ENCODE data around the gene WFDC10A.
"Not testable (repeated sequence)": the region's sequence is repeated elsewhere in the genome, so short reads cannot be mapped to it uniquely, and the experiment has no call there.

Gene WFDC10A

DNA sequence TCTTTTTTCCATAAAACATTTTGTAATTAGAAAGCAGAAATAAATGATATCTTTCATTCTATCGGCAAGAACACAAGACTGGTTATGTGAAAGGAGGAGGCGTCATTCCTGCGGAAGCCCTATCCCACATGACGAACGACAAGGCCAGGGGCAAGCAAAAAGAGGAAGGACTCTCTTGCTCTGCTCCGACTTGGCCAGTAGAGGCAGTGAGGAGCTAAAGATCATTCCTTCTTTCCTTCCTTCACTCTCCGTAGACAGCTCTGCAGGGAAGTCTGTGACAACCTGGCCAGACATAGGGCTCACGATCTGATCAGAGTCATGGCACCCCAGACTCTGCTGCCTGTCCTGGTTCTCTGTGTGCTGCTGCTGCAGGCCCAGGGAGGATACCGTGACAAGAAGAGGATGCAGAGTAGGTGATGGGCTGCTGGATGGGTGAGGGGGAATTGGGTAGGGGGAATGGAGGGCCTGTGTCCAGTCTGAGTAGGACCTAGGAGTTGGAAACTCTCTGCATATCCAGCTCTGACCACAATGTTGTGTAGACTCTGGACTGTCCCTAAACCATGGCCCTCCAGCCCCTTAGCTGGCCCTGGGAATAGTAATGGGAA lies at the start of gene WFDC10A:
Gene WFDC10A, plus strand, starts transcription at position 244 of the 605 bp plus-strand sequence. Its CDS starts 75 bp downstream, at position 319.
- DNase-seq (ENCODE audit: low read depth), result peak; percentile 81

DNA sequence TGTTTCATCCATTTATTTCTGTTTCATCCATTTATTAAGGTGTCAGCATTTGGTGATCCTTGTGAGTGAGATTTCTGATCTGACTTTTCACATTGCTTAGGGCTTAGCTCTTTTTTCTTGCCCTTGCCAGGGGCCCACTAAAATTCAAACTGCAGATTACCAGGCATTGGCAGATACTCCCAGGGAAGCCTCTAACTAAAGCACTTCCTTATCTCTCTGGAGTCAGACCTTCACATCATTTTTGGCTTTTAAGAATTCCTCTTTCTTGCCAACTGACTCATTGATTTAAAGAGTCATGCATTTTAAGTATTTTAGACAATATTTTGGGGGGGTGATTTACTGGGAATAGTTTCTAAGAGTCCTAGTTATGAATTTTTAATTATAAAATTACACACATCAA lies 47.8 kb upstream of the WFDC10A start:
- no peak for DNase-seq (ENCODE audit: low read depth)

DNA sequence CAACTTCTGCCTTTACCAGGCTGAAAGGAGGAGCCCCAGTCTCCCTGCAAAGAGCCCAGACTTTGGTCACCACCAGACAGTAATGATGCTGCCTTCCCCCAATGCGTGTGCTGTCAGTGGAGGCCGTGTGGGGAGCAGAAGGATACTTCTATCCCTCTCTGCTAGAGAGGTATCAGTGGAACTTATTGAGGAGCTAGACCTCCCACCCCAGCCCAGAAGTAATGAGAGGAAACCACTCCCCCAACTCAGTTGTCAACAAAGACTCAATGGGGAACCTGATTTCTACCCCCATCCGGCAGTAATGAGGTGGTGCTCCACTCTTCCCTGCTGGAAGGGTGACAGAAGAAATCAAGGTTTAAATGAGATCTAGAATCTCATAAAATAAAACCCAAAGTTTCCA lies 46.0 kb upstream of the WFDC10A start:
- no peak for DNase-seq (ENCODE audit: low read depth)

DNA sequence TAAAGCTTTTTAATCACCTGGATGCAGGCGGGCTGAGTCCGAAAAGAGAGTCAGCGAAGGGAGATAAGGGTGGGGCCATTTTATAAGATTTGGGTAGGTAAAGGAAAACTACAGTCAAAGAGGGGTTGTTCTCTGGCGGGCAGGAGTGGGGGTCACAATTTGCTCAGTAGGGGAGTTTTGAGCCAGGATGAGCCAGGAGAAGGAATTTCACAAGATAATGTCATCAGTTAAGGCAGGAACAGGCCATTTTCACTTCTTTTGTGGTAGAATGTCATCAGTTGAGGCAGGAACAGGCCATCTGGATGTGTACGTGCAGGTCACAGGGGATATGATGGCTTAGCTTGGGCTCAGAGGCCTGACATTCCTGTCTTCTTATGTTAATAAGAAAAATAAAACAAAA lies 45.2 kb upstream of the WFDC10A start:
- DNase-seq (ENCODE audit: low read depth), result not testable (repeated sequence)

DNA sequence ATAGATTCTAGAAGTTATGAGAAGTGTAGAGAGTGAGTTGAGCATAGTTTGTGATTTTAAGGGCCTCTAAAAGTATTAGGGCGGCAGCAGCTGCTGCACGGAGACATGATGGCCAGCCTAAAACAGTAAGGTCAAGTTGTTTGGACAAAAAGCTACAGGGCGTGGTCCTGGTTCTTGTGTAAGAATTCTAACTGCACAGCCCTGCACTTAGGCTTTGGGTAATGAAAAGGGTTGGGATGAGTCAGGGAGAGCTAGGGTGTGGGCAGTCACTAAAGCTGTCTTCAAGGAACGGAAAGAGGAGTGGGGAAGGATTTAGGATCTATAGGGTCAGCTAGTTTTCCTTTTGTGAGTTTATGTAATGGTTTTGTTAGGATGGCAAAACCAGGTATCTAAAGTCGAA lies 43.6 kb upstream of the WFDC10A start:
- not testable (repeated sequence) for DNase-seq (ENCODE audit: low read depth)

DNA sequence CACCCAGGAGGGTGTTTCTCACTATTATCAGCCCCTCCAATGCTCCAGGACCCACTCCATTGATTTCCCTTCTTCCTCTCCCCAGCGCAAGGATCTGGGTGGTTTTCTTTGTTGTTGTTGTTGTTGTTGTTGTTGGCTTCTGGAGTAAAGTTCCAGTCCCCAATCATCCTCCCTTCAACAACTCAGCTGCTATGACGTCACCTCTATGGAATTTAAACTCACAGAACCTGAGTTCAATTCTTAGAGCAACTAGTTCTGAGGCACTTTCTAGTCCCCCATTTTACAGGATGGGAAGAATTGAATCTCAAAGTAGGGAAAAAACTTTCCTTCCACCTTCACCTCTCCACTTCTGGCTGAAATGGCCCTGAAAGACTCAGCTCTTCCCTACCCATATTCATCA lies 40.7 kb upstream of the WFDC10A start:
- DNase-seq (ENCODE audit: low read depth), result peak; percentile 50

DNA sequence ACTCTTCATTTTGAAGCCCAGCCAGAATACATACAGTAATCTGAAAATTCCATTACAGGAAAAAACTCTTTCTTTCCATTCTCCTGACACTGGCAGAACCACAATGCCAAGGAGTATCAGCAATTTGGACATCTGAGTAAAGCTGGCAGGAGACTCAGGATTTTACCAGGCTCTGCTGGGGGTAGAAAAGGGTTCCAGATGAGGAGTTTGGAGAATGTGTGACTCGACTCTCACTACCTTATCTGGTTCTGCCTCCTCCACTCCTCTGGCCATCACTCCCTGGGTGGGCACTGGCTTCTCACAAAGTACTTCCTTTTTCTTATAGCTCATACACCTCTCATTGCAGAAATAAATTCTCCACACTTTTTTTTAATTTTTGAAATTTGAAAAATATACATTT lies 39.8 kb upstream of the WFDC10A start:
- no peak for DNase-seq (ENCODE audit: low read depth)

DNA sequence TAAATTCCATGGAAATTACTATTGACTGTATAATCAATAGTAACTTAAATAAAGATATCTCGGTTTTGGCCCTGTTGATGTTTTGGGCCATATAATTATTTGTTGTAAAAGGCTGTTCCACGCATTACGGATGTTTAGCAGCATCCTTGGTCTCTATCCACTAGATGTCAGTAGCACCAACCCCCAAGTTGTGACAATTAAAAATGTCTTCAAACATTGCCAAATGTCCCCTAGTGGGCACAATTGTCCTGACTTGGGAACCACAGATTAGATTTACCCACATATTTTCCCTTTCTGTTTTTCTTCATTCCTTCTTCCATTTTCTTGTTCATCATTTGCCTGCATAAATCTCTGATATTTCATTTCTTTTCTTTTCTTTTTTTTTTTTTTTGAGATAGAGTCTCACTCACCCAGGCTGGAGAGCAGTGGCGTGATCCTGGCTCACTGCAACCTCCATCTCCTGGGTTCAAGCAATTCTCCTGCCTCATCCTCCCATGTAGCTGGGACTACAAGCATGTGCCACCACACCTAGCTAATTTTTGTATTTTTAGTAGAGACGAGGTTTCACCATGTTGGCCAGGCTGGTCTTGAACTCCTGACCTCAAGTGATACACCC lies 36.9 kb upstream of the WFDC10A start:
- DNase-seq (ENCODE audit: low read depth), result peak; percentile 85

DNA sequence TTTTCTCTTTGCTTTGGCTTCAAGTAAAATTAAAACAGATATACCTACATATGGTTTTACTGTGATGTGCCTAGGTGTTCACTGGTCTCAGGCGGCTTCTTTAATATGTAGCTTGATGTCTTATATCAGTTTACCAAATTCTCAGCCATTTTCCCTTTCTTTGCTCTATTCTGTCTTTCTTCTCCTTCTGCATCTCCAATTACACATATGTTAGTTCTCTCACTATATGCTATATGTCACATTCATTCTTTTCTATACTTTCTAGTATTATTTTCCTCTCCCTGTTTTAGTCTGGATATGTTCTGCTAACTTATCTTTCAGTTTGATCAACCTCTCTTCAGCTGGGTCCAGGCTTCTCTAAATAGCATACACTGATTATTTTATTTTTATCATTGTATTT lies 36.0 kb upstream of the WFDC10A start:
- no peak for DNase-seq (ENCODE audit: low read depth)

DNA sequence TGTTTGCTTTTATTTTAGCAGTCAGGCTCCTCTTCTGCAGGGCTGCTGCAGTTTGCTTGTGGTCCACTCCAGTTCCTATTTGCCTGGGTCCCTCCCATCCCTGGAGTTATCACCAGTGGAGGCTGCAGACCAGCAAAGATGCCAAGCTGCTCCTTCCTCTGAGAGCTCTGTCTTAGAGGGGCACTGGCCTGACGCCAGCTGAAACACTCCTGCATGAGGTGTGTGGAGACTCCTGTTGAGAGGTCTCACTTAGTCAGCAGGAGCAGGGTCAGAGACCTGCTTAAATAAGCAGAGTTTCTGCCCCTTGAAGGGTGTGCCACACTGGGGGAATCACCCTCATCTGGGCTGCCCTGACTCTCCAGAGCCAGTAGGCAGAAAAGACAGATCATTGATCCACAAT lies 34.3 kb upstream of the WFDC10A start:
- DNase-seq (ENCODE audit: low read depth), result no peak

DNA sequence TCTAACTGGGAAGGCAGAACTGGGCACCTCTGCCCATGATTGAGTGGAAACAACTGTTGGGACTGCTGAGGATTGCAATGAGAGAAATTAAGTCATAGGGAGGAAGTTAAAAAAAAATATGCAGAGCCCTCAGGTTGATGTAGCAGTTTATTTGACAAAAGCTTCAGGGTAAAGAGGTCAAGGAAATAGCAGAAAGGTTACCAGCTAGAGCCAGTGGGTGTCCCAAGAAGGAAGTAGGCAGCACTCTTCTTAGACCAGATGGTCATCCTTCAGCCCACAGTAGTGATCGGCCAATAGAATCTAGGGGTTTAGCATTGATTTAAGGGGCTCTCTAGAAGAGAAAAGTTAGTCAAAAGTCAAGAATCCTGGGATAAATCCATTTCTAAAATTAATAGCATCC lies 21.7 kb upstream of the WFDC10A start:
- no peak for DNase-seq (ENCODE audit: low read depth)

DNA sequence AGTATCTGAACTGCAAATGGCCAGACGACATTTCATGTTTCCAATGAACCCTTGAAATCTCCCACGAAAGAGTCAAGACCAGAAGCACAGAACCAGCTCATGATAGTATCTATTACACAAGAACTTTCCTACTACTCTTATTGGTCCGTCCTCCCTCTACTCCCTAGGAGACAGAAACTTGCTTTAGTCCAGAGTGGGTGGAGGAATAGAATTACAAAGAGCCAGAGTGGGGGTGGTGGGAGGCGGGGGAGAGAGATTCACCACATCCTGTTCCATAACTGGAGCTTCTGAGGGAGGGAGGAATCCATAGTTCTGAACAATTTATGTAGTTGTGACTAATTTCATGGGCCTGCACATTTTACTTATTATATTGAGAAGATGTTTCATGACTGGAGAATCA lies 18.5 kb upstream of the WFDC10A start:
- peak; percentile 85 for DNase-seq (ENCODE audit: low read depth)

DNA sequence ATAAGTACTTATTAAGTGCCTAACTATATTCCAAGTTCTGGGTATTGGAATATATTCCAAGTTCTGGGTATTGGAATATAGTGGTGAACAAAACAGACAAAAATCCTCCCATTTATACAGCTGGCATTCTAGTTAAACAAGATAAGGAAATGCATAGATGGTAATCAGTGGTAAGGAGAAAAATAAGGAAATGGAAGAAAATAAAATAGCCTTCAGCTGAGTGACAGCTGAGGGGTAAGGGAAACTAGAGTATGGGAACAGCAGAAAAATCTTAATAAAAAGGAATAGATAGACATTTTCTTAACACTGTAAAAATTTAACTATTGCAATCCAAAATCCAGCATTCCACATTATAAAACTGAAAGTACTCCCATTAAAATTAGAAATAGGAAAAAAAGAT lies 17.2 kb upstream of the WFDC10A start:
- no peak for DNase-seq (ENCODE audit: low read depth)

DNA sequence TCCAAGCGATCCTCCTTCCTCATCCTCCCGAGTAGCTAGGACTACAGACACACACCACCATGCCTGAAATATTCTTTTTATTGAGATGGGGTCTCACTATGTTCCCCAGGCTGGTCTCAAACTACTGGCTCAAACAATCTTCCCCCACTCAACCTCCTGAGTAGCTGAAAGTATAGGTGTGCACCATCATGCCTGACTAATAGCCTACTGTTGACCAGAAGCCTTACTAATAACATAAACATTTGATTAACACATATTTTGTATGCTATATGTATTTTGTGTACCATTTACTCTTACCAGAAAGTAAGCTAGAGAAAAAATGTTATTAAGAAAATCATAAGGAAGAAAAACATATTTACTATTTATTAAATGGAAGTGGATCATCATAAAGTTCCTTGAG lies 11.9 kb upstream of the WFDC10A start:
- DNase-seq (ENCODE audit: low read depth), result no peak

DNA sequence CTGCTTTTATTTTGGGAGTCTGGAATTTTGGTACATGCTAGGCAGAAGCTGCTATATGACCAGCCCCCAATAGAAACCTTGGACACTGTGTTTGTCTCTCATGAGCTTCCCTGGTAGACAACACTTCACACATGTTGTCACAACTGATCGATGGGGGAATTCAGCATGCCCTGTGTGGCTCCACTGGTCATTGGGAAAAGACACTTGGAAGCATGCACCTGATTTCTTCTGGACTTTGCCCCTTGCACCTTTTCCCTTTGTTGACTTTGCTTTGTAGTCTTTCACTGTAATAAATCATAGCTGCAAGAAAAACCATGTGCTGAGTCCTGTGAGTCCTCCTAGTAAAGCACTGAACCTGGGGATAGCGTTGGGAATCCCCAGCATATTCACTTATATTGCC lies 7.9 kb upstream of the WFDC10A start:
- DNase-seq (ENCODE audit: low read depth), result no peak

DNA sequence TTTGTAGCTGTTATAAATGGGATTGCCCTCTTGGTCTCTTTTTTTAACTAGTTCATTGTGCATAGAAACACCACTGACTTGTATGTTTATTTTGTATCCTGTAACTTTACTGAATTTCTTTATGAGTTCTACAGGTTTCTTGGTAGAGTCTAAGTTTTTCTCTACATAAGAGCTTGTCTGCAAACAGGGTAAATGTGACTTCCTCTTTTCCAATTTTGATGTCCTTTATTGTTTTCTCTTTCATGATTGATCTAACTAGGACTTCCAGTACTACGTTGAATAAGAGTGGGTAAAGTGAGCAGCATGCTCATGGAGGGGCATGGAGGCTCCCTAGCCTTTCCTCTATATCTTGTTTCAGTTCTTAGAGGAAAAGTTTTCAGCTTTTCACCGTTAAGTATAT lies 3.0 kb upstream of the WFDC10A start:
- no peak for DNase-seq (ENCODE audit: low read depth)

DNA sequence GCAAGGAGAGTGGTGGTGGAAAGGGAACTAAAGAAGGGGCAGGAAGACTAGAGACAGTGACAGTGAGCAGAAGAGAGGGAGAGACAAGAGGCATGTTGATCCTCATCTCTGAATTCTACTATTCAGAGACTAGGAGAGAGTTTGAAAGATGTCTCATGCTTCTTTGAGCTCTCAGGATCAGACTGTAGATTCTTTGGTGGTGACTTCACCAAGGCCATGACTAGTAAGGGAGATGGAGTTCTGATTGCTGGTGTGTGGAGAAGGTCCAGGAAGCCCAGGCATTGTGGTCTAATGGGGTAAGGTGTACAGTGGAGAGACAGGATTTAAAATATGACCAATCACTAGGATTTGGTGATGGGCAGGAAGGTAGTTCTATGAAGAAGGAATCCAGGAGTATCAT lies 832 bp downstream of the WFDC10A start:
- peak; percentile 45 for DNase-seq (ENCODE audit: low read depth)

DNA sequence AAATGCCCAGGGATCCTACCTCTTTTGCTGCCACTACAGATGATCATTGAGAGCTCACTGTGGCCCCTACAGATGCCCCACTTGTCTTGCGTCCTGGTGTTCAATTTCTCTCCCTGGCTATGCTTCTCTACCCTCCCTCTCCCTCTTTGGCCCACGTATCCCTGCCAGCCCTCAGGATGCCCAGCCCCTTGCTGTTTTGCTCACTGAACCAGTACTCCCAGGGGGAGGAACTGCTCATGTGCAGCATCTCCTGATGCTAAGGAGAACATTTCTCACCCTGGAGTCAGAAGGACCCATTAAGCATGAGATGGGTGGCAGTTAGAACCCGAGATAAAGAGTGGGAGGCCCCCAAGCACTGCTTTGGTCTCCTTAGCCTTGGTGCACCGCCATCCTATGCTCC lies 1.6 kb downstream of the WFDC10A start, which contains the start of gene WFDC9:
Gene WFDC9, minus strand, starts transcription at position 101 of the 400 bp plus-strand sequence. CDS start 21,103 bp downstream, outside the sequence.
- no peak for DNase-seq (ENCODE audit: low read depth)

DNA sequence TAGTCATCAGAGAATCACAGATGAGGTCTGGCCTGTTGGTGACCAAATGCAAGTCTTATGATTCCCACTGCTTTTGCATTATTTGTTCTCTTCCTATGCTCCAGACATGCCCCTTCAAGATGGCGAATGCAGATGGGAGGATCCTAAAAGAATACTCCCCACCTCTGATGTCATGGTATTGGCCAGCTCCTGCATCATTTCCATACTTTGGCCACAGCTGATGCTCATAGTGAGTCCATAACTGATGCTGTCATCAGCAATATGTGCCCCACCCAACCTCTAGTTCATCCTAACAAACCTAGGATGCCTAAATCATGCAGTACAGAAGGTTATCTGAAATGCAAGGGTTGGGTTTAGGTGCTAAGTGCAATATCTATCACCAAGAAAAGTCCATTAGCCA lies 7.0 kb downstream of the WFDC10A start:
- no peak for DNase-seq (ENCODE audit: low read depth)

DNA sequence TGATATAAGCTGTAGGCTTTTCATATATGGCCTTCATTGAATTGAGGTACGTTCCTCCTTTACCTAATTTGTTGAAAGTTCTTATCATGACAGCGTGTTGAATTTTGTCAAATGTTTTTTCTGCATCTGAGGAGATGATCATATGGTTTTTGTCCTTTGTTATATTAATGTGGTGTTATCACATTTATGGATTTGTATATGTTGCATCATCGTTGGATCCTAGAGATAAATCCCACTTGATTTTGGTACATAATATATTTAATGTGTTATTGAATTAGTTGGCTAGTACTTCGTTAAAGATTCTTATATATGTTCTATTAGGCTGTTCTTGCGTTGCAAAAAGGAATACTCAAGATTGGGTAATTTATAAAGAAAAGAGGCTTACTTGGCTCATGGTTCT lies 10.1 kb downstream of the WFDC10A start:
- DNase-seq (ENCODE audit: low read depth), result no peak

DNA sequence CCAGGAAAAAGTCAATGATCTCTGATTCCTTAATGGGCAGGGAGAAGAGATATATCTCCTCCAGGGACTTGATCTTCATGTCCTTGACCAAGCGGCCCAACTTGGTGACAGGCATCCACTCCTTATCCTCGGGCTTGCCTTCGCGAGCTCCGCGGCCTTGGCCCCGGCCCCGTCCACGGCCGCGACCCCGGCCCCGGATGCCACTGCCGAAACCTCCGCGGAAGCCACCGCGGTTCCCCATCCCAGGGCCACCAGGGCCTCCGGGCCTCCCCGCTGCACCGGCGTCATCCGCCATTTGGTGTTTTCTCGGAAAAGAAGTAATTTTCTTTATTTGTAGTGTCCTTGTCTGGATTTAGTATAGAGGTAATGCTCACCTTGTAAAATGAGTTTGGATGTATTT lies 11.5 kb downstream of the WFDC10A start:
- not testable (repeated sequence) for DNase-seq (ENCODE audit: low read depth)

DNA sequence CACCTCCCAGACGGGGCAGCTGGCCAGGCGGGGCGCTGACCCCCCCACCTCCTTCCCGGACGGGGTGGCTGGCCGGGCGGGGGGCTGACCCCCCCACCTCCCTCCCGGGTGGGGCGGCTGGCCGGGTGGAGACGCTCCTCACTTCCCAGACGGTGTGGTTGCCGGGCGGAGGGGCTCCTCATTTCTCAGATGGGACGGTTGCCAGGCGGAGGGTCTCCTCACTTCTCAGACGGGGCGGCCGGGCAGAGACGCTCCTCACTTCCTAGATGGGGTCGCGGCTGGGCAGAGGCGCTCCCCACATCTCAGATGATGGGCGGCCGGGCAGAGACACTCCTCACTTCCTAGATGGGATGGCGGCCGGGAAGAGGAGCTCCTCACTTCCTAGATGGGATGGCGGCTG lies 16.3 kb downstream of the WFDC10A start:
- DNase-seq (ENCODE audit: low read depth), result not testable (repeated sequence)

DNA sequence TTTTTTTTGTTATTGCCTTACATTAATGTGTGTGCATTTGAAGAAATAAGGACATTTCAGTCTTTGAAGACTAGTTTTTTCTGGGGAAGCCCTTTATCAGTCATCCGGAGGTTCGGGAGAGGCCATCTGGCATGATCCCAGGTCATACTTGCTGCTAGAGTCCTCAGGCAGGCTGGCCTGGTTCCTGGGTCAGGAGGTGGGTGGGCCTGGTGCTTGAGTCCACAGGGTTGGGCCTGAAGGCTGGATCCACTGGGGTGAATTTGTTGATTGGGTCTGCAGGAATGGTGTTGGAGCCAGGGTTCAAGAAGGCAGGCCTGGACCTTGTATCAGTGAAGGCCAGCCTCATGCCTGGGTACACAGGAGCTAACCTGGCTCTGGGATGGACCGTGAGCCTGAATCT lies 17.3 kb downstream of the WFDC10A start:
- DNase-seq (ENCODE audit: low read depth), result no peak

DNA sequence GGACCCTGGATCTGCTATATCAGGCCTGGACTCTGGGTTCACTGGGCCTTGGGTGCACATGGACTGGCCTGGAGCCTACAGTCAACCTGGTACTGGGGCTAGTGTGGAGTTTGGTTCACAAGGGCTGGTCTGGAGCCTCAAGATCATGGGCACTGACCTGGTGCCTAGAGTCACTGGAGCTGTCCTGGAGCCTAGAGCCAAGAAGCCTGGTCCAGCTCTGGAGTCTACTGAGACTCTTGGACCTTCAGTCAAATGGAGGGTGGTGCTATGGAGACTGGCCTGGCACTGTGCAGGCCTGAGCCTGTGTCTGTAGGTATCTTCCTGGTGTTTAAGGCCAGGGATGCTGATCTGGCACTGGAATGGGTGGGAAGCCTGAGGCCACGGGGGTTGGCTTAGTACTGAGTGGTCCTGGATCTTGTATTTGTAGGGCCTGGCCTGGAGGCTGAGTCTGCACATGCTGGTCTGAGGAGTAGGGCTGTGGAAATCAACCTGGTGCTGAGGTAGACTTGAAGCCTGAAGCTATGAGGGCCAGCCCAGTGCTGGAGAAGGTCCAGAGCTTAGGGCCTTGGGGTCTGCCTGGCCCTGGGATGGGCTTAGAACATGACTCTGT lies 18.0 kb downstream of the WFDC10A start:
- DNase-seq (ENCODE audit: low read depth), result no peak

Data from ELR (cell line).